HepG2 (cell line): ENCODE data around the gene ANTXR1.

ENCODE experiments used
- BRD4 ChIP-seq: sonication (generic); formaldehyde crosslinking; IDR thresholded peaks from 2 replicates; pipeline ENCODE4 v1.4.0; 2020; ENCODE audit warnings: missing genetic modification reagents
- HCFC1 ChIP-seq: fragments of 150-350 bp; IDR thresholded peaks from 2 replicates; pipeline ENCODE4 v1.6.1; 2014; ENCODE audit warnings: low read depth, low read length
- MED1 ChIP-seq: sonication (generic); formaldehyde crosslinking; IDR thresholded peaks from 2 replicates; pipeline ENCODE4 v1.4.0; 2020; ENCODE audit warnings: missing genetic modification reagents
- NFIB ChIP-seq: sonication (generic); formaldehyde crosslinking; IDR thresholded peaks from 2 replicates; pipeline ENCODE4 v1.9.0; 2021; ENCODE audit warnings: missing genetic modification reagents, mild to moderate bottlenecking, borderline replicate concordance
- TCF7L2 ChIP-seq: IDR thresholded peaks from 2 replicates; pipeline ENCODE4 v1.6.1; 2011; ENCODE audit warnings: mild to moderate bottlenecking, low read depth, low read length, moderate library complexity
- ZNF501 ChIP-seq: sonication (generic); formaldehyde crosslinking; IDR thresholded peaks from 2 replicates; pipeline ENCODE4 v1.5.1; 2020; ENCODE audit warnings: mild to moderate bottlenecking, moderate library complexity, missing genetic modification reagents
- ZNF746 ChIP-seq: sonication (generic); formaldehyde crosslinking; IDR thresholded peaks from 2 replicates; pipeline ENCODE4 v1.8.0; 2022; ENCODE audit warnings: mild to moderate bottlenecking, missing genetic modification reagents
- TF ChIP-seq, protein P1 (sequence below): sonication (generic); formaldehyde crosslinking; IDR thresholded peaks from 2 replicates; pipeline ENCODE4 v1.4.0; 2020; ENCODE audit warnings: mild to moderate bottlenecking, missing genetic modification reagents, borderline replicate concordance
- TF ChIP-seq, protein P2 (sequence below): sonication (generic); formaldehyde crosslinking; IDR thresholded peaks from 2 replicates; pipeline ENCODE4 v1.4.0; 2020; ENCODE audit warnings: mild to moderate bottlenecking, missing genetic modification reagents
- TF ChIP-seq, protein P3 (sequence below): sonication (generic); formaldehyde crosslinking; IDR thresholded peaks from 2 replicates; pipeline ENCODE4 v1.5.0; 2020; ENCODE audit warnings: mild to moderate bottlenecking, missing genetic modification reagents, moderate library complexity
- TF ChIP-seq, protein P4 (sequence below): sonication (generic); formaldehyde crosslinking; IDR thresholded peaks from 2 replicates; pipeline ENCODE4 v1.8.1; 2023; ENCODE audit warnings: missing genetic modification reagents, inconsistent platforms, borderline replicate concordance
- TF ChIP-seq, protein P5 (sequence below), 2 experiments: IDR thresholded peaks; 2 replicates each; pipeline ENCODE4 v1.6.1; 2011 to 2012; ENCODE audit warnings: low read length in 2 of 2, borderline replicate concordance in 1 of 2, low read depth in 1 of 2, mild to moderate bottlenecking in 1 of 2, moderate library complexity in 1 of 2

DNA sequence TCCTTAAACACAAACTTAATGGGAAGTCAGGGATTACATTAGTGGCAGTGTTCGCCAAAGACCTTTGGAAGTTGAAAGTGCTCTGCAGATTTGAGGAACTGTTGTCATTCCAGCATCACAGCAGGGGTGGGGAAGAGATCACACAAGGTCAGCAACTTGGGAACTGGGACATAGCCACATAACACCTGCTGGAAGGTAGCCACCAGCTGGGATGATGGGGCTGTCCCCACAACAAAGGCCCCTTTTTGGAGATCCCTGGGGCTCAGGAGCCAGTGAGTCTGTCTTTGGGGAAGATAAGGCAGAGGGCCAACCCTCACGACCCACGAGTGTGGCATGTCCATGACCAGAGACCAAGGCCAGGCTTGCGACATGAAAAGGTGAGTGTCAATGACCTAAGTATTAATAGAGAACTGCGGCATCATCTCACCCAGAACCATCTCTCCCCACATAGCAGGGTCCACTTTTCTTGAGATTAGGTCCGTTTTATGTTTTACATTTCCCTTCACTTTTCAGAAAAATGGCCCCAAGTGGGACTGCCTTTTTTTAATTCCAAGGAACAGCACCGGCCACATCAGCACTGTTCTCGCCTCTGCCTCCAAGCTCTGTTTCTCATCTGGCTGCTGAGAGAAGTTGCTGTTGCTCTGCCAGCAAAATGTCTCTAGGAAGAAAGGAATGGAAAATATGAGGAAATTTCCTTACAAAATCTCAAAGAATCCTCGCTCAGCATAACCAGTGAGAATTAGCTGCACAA is 267.1 kb downstream of the ANTXR1 start:
- TF ChIP-seq TCF7L2 (peak; percentile 72; the same call in 1 of the 2 replicates), MED1 (CRISPR knock-in tag) (peak; percentile 64; the same call in 1 of the 2 replicates), ZNF746 (CRISPR knock-in tag) (peak; percentile 71; the same call in 1 of the 2 replicates), ZNF501 (CRISPR knock-in tag) (no peak), BRD4 (no peak), NFIB (no peak), HCFC1 (no peak)
- TF ChIP-seq, protein P1, sequence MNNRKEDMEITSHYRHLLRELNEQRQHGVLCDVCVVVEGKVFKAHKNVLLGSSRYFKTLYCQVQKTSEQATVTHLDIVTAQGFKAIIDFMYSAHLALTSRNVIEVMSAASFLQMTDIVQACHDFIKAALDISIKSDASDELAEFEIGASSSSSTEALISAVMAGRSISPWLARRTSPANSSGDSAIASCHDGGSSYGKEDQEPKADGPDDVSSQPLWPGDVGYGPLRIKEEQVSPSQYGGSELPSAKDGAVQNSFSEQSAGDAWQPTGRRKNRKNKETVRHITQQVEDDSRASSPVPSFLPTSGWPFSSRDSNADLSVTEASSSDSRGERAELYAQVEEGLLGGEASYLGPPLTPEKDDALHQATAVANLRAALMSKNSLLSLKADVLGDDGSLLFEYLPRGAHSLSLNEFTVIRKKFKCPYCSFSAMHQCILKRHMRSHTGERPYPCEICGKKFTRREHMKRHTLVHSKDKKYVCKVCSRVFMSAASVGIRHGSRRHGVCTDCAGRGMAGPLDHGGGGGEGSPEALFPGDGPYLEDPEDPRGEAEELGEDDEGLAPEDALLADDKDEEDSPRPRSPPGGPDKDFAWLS (CRISPR knock-in tag): no peak
- TF ChIP-seq, protein P2, sequence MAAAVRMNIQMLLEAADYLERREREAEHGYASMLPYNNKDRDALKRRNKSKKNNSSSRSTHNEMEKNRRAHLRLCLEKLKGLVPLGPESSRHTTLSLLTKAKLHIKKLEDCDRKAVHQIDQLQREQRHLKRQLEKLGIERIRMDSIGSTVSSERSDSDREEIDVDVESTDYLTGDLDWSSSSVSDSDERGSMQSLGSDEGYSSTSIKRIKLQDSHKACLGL (CRISPR knock-in tag): no peak
- TF ChIP-seq, protein P3, sequence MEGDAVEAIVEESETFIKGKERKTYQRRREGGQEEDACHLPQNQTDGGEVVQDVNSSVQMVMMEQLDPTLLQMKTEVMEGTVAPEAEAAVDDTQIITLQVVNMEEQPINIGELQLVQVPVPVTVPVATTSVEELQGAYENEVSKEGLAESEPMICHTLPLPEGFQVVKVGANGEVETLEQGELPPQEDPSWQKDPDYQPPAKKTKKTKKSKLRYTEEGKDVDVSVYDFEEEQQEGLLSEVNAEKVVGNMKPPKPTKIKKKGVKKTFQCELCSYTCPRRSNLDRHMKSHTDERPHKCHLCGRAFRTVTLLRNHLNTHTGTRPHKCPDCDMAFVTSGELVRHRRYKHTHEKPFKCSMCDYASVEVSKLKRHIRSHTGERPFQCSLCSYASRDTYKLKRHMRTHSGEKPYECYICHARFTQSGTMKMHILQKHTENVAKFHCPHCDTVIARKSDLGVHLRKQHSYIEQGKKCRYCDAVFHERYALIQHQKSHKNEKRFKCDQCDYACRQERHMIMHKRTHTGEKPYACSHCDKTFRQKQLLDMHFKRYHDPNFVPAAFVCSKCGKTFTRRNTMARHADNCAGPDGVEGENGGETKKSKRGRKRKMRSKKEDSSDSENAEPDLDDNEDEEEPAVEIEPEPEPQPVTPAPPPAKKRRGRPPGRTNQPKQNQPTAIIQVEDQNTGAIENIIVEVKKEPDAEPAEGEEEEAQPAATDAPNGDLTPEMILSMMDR (CRISPR knock-in tag): no peak
- TF ChIP-seq, protein P4, sequence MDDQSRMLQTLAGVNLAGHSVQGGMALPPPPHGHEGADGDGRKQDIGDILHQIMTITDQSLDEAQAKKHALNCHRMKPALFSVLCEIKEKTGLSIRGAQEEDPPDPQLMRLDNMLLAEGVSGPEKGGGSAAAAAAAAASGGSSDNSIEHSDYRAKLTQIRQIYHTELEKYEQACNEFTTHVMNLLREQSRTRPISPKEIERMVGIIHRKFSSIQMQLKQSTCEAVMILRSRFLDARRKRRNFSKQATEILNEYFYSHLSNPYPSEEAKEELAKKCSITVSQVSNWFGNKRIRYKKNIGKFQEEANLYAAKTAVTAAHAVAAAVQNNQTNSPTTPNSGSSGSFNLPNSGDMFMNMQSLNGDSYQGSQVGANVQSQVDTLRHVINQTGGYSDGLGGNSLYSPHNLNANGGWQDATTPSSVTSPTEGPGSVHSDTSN (CRISPR knock-in tag): no peak
- TF ChIP-seq, protein P5, sequence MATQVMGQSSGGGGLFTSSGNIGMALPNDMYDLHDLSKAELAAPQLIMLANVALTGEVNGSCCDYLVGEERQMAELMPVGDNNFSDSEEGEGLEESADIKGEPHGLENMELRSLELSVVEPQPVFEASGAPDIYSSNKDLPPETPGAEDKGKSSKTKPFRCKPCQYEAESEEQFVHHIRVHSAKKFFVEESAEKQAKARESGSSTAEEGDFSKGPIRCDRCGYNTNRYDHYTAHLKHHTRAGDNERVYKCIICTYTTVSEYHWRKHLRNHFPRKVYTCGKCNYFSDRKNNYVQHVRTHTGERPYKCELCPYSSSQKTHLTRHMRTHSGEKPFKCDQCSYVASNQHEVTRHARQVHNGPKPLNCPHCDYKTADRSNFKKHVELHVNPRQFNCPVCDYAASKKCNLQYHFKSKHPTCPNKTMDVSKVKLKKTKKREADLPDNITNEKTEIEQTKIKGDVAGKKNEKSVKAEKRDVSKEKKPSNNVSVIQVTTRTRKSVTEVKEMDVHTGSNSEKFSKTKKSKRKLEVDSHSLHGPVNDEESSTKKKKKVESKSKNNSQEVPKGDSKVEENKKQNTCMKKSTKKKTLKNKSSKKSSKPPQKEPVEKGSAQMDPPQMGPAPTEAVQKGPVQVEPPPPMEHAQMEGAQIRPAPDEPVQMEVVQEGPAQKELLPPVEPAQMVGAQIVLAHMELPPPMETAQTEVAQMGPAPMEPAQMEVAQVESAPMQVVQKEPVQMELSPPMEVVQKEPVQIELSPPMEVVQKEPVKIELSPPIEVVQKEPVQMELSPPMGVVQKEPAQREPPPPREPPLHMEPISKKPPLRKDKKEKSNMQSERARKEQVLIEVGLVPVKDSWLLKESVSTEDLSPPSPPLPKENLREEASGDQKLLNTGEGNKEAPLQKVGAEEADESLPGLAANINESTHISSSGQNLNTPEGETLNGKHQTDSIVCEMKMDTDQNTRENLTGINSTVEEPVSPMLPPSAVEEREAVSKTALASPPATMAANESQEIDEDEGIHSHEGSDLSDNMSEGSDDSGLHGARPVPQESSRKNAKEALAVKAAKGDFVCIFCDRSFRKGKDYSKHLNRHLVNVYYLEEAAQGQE (IDR thresholded peaks at IDR 0.05; ENCODE audit: borderline replicate concordance in 1 of 2, low read depth in 1 of 2, low read length in 2 of 2): no peak
